DMS79 (cell line): ENCODE results near the gene AGER.
"Not testable (repeated sequence)": the region's sequence is repeated elsewhere in the genome, so short reads cannot be mapped to it uniquely, and the experiment has no call there.

Source experiments
- DNase-seq: peaks from one replicate; lab custom pipeline; 2025; lab: John Stamatoyannopoulos, UW

AGER gene

DNA sequence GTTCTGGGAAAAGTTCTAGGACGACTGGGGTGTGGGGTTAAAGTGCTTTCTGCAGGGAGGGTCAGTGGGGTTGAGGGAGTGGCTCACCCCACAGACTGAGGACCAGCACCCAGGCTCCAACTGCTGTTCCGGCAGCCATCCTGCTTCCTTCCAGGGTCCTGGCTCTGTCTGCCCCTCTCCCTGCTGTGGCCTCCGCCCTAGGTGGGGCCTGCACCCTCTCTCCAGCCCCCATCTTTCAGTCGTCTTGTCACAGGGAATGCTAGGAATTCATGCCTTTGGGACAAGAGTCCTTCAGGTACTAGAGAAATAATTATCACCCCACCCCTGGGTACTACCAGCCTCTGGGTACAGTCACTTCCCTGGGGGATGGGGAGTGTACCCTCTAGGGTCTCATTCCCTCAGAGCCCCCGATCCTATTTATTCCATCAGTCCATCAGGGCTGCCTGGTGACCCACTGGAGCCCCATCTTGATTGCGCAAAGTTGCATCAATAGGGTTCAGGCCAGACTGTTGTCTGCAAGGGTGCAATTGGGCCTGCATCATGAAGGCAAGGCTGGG lies at the start of gene AGER:
AGER (minus strand) TSS at position 170 of the 557 bp plus-strand sequence; CDS start at position 139, 31 bp downstream.
- DNase-seq: no peak

DNA sequence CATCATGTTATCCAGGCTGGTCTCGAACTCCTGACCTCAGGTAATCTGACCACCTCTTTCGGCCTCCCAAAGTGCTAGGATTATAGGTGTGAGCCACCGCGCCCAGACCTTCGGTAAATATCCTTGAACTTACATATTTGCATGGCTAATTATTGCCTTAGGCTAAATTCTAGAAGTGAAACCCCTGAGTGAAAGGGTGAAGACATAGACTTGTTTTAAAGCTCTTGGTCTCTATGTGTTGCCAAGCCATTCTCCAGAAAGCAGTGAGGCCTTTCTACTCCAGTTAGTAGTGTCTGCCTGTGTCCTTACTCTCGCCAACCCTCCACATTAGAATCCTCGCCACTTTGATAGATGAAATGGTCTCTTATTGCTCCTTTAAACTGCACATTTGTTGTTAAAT lies 42.4 kb upstream of the AGER start:
- no peak for DNase-seq

DNA sequence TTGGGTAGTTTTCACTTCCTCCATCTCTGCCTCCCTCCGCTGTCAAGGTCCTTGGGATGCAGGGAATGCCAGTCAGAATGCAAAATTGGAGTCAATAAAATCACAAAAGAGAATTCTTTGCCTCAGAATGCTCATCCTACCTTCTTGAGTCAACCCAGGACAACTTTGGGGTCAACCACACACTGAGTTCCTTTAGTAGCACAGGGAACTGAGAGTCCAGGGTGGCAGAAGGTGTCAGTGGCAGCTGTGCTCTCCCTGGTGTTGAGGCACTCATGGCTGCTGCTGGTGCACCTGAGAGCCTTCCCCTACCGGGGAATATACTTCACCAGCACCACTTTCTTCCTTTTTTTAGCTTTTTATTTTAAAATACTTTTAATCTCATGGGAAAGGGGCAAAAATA lies 40.6 kb upstream of the AGER start:
- no peak for DNase-seq

DNA sequence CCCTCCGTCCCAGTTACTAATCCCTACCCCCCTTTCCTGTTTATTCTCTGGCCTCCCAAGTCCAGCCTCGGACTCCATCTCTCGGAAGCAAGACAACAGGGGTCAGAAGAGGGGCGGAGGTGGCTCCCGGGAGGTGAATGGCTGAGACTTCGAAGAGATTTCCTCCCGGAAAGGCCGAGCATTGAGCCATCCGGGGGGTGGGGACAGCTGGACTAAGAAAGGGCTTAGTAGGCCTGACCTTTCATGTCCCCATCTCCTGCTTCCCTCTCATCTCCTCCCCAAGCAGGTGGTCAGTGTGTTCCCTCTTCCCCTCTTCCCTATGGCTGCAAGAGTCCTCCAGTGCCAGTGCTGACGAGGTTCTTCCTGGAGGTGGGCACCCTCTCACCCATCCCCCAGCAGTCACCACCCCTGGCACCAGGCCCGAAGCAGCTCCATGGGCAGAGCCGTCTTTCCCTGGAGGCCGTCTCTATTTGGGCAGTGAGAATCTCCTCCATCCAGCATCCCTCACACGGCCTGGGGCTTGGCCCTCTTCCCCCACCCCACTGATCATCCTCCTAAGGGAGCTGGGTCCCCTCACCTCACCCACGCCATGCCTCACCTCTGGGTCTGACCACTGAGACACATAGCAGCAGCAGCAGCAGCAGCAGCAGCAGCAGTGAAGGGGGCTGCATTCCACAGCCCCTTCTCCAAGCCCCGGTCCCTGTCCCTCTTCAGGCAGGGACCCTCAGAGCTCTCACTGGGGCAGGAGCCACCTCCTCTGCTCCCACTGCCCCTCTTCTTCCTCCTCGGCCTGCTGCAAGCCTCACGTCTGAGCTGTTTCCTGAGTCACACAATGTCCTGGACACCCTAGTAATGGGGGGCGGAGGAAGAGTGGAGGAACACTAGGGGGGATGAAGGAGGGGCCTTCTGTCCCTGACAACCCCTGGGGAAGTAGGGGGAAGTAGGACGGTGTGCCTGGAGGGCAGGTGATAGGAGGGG lies 39.5 kb upstream of the AGER start, which contains the start of gene NOTCH4:
NOTCH4 (minus strand) TSS at position 810 of the 978 bp plus-strand sequence; CDS start at position 671, 139 bp downstream.
- no peak for DNase-seq

DNA sequence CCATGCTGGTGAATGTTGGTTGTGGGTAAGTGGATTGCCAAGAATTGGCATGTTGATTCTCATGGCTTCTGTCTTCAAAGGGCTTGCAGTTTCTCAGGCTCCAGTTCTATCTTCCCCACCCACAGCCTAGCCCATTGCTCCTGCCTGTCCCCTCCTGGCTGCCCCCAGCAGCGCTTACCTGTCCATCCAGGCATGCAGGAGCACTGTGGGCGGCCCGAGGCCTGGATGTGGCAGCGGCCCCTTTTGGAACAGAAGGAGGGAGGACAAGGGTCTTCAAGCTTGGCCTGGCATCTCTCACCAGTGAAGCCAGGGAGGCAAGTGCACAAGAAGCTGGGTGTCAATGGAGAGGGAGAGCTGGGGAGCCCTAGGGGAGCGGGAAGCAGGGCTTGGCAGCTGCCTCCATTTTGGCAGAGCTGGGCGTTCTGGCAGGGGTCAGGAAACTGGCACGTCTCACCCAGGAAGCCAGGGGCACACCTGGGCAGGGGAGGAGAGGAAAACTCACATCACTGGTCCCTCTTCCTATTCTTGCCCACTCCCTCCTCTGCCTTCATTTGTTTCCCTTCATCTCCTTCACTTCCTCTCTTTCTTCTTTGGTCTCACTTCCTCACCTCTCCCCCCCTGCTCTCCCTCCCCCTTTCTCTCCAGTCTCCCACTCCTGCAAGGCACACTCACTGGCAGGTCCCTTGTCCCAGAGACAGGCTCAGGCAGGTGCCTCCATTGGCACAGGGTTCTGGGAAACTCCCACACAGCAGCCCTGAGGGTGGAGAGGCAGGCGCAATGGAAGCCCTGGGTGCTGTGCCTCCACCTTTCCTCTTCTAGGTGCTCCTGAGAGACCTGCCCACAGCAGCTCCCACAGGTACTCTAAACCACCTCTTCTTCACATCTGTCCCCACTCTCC lies 38.5 kb upstream of the AGER start:
- no peak for DNase-seq

DNA sequence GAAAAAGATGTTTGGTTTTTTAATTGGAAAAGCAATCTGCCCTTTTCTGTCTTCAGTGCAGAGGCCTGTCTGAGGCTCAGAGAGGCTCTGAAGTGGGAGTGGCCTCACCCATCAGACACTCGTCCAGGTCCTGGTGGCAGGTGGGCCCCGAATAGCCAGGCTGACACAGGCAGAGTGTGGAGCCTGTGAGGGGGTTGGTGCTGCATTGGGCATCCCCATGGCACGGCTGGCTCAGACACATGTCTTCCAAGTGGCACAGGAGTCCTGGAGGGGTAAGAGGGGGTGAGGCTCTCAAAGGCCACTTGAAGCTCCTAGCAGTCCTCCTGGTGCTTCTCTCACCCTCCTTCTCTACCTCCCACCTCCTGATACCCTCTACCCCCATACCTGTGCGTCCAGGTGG lies 36.0 kb upstream of the AGER start:
- DNase-seq: no peak

DNA sequence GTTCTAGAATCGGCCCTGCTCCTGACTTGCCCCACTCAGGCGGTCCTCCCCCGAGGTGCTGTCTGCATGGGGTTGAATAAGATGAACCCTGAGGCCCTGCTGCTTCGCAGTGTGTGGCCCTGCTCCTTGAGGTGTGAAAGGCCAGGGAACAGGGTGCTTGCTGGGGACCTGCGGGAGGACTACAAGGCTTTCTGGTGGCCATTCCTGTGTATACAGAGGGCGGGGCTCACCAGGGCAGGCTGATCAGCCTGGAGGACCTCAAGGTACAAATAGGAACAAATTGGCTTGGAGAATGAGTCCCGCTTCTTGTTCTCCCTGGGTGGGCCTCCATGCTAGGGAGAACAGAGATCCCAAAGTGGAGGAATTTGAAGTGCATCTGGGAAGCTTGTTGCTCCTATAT lies 34.1 kb upstream of the AGER start:
- DNase-seq: no peak

DNA sequence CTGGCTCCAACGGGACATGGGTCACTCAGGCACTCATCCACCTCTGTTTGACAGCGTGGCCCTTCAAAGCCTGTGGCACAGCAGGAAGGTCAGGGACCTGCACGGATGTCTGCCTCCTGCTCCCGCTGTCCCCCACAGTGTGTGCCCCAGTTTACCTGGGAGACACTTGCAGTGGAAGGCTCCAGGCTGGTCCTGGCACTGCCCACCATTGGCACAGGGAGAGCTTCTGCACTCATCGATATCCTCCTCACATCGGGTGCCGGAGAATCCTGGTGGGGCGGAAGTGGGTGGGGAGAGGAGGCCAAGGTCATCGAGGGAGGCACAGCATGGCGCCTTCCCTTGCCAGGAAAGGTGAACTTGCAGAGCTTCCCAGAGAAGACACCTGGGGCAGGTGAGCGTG lies 32.9 kb upstream of the AGER start:
- no peak for DNase-seq

DNA sequence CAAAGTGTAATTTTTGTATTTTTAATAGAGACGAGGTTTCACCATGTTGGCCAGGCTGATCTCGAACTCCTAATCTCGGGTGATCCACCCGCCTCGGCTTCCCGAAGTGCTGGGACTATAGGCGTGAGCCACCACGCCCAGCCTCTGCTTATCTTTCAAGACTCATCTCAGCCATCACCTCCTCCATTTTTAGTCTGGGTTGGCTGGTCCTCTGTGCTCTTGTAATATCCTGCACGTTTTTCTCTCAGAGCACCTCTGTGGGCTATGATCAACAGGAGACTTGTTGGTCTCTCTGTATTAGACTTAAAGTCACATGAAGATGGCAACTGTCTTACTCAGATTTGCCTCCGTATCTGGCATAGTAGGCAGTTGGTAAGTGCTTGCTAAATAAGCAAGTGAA lies 32.2 kb upstream of the AGER start:
- no peak for DNase-seq

DNA sequence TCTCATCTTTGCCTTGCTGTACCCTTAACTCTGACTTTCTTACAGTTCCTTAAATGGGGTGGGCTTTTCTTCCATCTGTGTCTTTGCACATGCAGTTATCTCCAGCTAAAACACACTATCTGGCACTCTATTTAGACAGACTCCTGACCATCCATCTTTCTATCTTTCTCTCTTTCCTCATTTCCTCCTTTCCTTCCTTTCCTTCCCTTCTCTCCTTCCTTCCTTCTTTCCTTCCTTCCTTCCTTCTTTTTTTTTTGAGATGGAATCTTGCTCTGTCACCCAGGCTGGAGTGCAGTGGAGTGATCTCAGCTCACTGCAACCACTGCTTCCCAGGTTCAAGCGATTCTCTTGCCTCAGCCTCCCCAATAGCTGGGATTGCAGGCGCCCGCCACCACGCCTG lies 31.6 kb upstream of the AGER start:
- no peak for DNase-seq

DNA sequence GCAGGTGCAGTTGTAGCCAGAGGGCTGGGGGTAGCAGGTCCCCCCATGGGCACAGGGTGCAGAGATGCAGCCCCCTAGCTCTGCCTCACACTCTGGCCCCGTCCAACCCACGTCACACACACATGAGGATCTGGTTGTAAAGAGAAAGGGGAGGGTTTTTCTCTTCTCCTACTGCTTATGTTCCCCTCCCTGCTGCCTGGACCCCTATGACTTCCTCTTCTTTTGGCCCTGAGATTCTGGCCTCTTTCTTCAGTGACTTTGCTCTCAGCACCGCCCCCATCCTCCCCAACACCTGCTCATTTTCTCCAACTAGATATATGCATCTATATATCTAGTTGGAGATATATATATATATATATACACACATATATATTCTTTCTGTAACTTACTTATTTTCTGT lies 30.1 kb upstream of the AGER start:
- no peak for DNase-seq

DNA sequence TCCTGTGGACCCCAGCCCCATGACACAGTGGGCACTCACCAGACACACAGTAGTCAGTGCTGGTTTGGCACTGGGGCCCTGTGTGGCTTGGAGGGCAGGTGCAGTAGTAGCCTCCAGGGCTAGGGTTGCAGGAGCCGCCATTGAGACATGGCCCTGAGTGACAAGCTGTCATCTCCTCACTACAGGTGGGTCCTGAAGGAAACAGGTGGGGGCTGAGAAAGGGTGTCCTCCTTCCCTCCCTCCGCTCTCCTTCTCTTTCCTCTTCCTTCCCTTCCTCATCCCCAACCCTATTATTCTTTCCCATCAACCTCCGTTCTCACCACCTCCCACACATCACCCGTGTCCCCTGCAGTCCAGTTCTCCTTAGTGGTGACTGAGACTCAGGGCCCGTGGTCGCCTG lies 29.6 kb upstream of the AGER start:
- DNase-seq: no peak

DNA sequence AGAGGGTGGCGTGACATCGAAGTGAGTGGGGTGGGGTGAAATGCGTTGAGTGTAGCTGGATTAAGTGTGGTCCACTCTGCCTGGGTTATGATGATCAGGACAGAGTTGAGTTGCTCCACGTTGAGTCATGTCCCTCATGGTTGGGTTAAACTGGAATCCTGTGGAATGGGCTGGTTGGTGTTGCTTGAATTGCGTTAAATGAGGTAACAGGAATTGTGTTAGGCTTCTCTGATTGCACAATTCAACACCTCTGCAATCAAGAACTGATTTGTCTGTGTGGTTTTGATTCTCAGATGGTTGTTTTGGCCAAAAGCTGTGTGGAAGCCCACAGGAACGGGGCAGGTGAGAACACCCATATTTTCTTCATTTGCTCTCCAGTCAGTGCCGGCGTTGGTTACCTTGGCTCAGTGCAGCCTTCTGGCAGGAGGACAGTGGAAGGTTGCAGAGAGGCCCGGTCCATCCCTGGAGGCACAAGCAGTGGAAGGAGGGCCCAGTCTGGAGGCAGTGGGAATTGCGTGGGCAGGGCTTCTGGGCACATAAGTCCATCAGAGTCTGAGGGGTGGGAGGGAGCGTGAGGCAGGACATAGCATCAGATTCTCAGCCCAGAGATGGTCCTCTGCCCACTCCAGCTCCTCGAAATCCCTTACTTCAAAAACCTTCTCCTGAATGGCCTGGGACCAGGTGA lies 28.2 kb upstream of the AGER start:
- no peak for DNase-seq

DNA sequence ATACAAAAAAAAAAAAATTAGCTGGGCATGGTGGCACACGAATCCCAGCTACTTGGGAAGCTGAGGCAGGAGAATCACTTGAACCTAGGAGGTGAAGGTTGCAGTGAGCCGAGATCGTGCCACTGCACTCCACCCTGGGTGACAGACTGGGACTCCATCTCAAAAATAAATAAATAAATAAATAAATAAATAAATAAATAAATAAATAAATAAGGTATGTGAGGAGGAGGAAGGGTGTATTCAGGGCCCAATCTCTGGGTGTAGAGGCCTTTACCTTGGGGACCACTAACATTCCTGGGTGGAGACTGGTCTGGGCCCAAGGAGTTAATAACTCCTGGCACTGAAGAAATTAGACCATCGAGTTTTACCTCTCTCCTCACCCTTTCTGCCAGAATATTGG lies 27.4 kb upstream of the AGER start:
- DNase-seq: not testable (repeated sequence)

DNA sequence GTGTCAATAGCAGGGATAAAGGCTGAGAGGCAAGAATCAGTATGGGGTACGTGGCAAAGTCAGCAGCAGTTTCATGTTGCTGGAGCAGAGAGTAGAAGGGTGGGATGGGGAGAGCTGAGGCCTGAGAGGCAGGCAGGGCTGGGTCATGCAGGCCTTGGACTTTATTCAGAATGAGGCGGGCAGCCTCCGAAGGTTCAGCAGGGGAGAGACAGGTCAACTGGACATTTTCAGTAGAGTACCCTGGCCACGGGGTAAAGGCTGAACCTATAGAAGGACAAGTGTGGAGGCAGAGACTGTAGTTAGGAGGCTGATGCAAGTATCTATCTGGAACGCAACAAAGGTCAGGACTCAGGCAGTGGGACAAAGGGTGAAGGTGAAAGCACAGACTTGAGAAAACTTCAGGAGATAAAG lies 26.1 kb upstream of the AGER start:
- no peak for DNase-seq

DNA sequence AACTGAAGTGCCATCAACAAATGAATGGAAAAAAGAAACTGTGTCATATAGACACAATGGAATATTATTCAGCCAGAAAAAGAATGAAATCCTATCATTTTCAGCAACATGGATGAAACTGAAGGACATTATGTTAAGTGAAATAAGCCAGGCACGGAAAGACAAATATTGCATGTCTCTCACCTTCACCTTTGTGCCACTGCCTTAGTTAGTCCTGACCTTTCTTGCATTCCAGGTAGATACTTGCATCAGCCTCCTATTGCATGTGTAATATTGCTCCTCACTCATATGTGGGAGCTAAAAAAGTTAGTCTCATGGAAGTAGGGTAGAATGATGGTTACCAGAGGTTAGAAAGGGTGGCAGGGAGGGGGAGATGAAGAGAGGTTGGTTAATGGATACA lies 24.9 kb upstream of the AGER start:
- DNase-seq: no peak

DNA sequence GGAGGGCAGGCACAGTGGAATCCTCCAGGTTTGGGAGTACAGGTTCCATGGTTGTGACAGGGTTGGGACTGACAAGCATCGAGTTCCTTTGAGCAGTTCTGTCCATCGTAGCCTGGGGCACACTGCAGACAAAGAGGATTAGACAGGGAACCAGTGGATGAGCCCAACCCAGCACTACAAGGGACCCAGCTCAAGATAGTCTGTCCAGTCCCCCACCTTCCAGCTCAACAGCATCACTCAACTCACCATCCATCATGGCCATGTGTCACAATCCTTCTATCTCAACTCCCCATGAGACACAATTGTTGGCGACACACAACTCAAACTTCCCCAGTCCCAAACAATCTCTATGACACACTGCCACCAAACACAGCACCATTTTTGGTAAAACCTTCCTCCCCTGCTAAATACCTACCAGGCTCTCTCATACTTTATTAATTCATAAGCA lies 20.2 kb upstream of the AGER start:
- DNase-seq: no peak

DNA sequence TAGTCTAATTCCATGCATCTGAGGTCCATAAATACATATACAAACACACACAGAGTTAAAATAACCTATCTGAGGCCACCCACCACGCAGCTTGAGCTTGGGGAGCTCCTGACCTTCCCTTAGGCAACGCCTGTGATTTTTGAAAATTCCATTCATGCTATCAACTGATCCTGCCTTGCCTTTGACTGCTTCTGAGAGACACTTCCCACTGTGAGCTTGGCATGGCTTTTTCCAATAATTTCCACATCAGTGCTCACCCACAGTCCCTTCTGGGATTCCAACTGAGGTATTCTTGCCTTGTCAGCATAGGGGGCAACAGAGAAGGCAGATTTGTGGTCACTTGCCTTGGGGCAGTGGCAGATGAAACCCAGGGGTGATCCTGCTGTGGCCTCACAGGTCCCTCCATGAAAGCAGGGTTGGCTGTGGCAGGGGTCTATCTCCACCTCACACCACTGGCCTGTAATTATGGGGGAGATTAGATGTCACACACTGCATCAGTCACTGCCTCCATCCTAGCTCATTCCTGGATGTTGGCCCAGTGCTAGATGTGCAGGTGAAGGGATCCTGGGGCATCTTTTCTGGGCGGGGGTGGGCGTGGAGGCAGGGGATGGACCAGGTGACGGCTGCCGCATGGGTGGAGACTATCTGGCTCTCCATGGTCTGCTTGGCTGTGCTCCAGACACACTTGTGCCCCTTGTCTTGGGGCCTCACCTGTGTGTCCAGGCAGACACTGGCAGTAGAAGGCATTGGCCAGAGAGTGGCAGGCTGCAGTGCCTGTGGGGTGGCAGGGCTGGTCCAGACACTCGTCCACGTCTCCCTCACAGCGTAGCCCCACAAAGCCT lies 19.6 kb upstream of the AGER start:
- DNase-seq: peak; percentile 30

DNA sequence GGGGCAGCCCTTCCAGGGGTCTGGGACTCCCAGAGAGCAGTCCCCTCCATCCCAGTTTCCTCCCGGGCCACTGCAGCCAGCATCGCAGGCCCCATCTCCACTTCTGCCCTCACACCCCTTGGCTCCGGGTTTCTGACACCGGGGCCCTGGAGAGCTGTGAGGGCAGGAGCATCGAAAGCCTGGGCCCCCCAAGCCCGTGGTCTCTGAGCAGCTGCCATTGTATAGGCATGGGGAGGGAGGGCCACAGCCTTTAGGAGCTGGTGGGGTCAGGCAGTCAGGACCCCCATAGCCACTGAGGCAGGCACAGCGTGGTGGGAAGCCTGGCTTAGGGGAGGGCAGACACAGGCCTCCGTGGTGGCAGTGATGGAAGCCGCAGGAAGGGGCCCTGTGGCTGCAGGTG lies 18.1 kb upstream of the AGER start:
- no peak for DNase-seq

DNA sequence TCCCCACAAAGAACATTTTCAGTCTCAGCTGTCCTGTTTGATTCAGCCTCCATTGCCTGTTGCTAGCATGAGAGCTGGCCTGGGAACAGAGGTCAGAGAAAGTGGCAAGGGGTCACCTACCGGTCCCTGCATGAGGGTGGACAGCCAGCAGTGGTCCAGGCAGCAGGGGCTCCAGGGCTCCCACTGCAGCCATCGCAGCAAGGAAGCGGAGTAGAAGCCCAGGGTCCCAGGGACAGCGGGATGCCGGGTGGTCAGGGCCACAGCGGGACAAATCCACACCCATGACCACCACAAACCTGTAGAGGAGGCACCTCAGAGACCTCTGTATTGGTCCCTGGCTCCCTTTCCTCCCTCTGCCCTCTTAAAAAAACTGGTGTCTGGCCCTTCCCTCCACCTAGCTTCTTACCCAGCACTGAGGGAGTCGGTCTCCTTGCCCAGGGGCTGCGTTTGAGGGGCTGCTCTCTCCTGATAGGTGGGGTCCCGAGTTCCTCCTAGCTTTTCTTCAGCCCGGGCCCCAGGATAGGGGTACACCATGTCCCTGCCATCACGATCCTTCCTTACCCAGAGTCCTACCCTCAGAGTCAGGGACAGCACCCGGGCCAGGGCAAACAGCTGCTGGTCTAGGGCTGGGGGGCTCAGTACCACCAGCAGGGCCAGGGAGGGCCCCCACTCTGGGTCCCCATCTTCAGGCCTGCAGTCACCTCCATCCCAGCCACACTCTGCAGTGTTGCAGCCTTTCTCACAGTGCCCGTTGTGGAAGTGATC lies 16.8 kb upstream of the AGER start:
- no peak for DNase-seq
